CD4-positive, alpha-beta T cell treated with Interleukin-17A for 4 hours (primary cell): ENCODE measurements around the gene GSPT2.
"Not testable (repeated sequence)": the region's sequence is repeated elsewhere in the genome, so short reads cannot be mapped to it uniquely, and the experiment has no call there.

Source experiments
- DNase-seq: peaks from one replicate; pipeline ENCODE4 v3.0.0-alpha.2; 2020; ENCODE audit warnings: mixed read lengths

GSPT2 gene

DNA sequence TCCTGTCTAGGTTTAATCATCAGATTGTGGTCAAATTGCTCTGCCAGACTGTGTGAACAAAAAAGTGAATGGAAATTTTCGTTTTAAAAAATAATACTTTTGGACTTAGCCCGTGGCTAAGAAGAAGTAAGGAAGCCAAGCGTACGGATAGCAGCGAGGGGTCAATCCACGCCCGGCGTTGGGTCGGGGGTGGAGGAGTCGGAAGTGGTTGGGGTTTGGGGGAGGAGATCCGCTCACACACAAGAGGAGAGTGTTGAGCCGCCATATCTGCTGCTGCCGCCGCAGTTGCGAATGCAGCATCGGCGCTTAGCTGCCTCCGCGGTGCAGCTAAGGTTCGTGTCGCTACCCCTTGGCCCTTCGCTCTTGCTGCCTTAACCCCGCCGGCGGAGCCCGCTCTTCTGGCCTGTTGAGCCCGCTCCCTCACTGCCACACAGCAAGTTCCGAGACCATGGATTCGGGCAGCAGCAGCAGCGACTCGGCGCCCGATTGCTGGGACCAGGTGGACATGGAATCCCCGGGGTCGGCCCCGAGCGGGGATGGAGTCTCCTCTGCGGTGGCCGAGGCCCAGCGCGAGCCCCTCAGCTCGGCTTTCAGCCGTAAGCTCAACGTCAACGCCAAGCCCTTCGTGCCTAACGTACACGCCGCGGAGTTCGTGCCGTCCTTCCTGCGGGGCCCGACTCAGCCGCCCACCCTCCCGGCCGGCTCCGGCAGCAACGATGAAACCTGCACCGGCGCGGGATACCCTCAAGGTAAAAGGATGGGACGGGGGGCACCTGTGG lies at the start of gene GSPT2:
TSS of gene GSPT2 (plus strand) at position 264 of the 779 bp plus-strand sequence. CDS start at position 449, 185 bp downstream.
- peak; percentile 57 for DNase-seq

GRCh38 chrX:51694254-51694653 lies 49.0 kb upstream of the GSPT2 start:
- DNase-seq, result no peak

DNA sequence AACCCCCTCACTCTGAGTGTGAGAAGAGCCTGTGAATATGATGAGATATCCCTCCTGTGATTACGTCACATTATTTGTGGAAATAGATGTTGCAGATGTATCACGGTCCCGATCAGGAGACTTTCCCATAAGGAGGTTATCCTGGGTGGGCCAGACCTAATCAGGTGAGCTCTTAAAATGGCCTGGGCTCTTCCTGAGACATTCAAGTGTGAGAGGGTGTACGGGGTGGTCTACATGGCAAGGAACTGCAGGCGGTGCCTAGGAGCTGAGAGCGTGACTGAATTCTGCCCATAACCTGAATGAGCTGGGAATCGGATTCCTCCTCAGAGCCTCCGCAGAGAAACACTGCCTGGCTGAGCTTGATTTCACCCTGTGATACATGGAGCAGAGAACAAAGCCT lies 45.8 kb upstream of the GSPT2 start:
- DNase-seq, result no peak

DNA sequence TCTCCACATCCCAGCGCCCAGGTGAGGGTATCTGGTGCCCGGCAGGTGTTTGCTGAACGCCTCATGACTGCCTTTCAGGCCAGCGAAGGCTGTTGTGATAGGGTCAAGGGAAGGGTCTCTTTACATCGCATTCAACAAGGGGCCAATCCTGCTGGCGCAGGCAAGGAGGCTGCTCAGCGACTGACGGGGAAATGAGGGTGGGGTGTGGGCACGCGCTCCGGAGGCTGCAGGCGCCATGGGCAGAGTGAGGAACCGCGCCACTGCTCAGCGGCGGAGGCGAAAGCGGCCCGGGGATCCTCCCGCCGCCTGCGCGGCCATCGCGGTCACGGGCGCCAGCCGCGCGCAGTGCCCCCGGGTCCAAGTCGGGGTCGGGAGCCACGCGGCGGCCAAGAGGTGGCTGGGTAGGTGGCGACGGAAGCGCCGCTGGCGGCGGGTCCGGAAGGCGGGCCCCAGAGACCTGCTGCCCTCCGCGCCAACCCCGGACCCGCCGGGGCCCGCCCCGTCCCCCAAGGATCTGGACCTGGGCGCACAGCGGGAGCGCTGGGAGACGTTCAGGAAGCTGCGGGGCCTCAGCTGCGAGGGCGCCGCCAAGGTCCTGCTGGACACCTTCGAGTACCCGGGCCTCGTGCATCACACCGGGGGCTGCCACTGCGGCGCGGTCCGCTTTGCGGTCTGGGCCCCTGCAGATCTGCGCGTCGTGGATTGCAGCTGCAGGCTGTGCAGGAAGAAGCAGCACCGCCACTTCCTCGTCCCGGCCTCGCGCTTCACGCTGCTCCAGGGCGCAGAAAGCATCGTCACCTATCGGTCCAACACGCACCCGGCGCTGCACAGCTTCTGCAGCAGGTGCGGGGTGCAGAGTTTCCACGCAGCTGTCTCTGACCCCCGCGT lies 32.7 kb upstream of the GSPT2 start, which contains the start of gene CENPVL1:
TSS of gene CENPVL1 (plus strand) at position 236 of the 888 bp plus-strand sequence. CDS start at position 236, 0 bp downstream.
- DNase-seq, result not testable (repeated sequence)

GRCh38 chrX:51712943-51713647 lies 30.1 kb upstream of the GSPT2 start:
- not testable (repeated sequence) for DNase-seq

DNA sequence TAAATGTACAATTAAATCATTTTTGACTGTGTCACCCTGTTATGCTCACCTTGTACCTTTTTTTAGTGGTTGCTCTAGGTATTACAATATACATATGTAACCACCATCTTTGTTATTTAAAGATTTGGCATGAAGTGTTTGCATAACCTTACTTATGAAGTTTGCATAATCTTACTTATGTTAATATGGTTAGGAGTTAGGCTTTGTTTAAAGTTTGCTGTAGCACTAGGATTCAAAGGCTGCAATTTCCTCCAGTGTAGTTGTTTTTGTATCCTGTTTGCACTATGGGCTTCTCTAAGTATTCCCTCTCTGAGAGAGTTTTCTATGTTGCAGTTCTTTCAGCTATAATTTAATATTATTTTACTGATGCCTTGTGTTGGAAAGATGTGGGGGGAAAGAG lies 15.0 kb upstream of the GSPT2 start:
- no peak for DNase-seq

DNA sequence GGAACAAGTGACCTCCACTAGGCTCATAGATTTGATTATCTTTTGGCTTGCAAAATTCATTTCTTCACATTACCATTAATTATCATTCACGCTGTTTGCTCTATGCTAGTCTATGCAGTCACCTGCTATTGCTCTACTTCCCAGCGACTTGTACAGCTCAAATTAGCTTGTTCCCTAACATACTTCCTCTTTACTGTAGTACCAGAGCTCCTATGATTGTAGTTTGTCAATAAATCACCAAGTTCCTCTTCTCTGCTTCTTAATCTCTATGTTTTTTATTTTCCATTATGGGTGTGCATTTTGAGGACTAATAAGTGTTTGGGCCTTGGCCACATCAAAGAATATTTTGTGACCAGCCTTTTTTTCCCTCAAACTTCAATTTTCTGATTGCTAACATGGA lies 6.2 kb upstream of the GSPT2 start:
- no peak for DNase-seq

GRCh38 chrX:51742586-51742985 lies 656 bp upstream of the GSPT2 start:
- no peak for DNase-seq

- DNase-seq, result no peak
Observed at GRCh38 chrX:51747671-51748070, 4.4 kb downstream of the GSPT2 start.

DNA sequence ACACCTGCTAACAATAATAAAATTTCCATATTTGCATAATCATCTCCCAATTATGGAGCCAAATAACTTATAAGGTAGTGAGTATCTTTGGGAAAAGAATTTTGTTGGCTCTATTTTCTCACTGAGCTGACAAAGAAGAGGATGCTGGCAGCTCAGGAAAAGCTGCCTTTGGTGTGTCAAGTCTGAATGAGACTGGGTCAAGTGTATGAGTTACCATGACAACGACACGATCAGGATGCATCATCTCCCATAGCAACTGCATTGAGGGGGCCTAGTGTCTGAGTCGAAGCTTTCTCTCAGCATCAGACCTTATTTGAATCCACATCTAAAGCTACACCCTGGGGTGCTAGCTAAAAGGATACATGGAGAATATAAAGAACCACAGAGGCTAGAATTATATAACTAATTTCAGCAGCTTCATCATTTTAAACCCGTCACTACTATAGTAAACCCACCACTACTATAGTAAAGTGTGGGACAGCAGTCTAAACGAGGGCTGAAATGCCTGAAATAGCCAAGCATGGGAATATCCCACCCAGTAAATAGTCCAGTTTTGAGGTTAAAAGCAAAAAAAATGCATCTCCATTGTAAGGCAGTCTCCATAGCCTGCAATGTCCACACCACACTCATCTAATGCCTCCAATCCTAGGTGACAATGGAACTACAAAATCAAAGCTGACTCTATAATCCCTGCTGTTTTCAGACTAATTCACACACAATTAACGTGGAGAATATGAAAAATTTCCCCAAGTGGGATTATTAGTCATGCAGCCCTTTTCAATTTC lies 16.0 kb downstream of the GSPT2 start:
- DNase-seq, result no peak

DNA sequence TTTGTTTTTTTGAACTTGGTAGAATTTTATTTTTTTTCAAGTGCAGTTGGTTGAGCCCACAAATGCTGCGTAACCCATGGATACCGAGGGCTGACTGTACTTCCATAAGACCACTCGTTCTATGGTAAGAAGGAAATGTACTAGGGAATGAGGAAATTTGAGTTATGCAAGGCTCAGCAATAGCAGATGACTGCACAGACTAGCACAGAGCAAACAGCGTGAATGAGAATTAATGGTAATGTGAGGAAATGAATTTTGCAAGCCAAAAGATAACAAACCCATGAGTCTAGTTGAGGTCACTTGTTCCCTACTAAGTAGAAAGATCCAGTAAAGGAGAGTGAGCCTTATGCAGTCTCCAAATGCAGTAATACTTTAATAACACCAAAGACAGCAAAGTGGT lies 17.4 kb downstream of the GSPT2 start:
- DNase-seq, result no peak

DNA sequence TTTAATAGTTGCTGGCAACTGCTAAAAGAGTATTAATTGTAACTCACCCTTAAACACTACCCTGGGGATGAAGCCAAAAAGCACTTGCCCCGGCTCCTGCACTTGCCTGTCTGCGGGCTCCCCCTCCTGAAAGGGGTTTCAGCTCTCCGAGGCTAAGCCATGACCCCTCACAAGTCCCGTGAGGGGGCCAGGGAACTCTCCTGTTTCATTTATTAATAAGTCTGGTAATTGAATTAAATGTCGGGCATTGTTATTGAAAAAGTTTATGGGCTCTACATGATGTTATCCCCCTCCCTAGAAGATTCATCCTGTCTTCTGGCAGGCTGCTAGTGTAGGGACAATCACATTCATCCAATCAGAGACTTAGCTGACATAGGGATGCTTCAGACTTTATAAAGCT lies 23.3 kb downstream of the GSPT2 start:
- no peak for DNase-seq

DNA sequence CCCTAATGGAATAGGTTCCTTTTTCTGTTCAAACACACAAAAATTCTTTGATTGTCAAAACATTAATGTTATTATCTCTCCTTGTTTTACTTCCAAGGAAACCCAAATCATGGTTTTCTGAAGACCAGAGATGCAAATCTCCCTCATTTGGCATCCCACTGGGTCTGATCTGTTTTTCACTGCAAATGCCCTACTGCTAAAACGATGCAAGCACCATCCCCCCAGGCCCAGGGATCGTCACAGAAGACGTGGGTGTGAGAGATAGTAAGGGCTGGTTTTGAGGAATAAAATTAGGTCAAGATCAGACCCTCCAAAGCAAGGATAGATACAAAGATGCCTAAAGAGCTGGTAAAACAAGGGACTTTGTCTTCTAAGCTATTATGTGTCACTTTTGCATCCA lies 33.6 kb downstream of the GSPT2 start:
- DNase-seq, result no peak

GRCh38 chrX:51779306-51779705 lies 36.1 kb downstream of the GSPT2 start:
- DNase-seq, result no peak

DNA sequence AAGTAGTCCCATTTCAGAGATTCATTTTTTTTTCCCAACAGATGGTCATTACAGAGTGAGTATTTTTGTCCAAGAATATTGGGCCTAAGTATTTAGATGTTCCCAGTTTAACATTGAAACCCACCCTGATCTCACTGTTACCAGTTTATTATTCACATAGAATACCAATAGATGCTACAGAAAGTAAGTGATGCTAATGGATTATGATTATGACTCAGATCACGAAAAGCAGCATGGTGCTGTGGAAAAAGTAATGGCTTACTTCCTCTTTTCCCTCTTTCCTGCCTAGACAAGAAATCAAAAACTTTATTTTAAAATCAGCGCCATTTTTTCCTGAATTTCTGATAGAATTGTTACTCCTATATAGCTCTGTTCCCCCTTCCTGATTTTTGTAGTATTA lies 51.9 kb downstream of the GSPT2 start:
- no peak for DNase-seq
